22Rv1 (cell line): ENCODE measurements around the gene CIROP.

Experiments used
- ZFX ChIP-seq: fragments of 450-650 bp; IDR thresholded peaks from 2 replicates; pipeline ENCODE4 v1.6.1; 2017; ENCODE audit warnings: antibody characterized with exemption, borderline replicate concordance
- TF ChIP-seq, protein P1 (sequence below): fragments of 450-650 bp; IDR thresholded peaks from 2 replicates; pipeline ENCODE4 v1.5.1; 2017; ENCODE audit warnings: mild to moderate bottlenecking

DNA sequence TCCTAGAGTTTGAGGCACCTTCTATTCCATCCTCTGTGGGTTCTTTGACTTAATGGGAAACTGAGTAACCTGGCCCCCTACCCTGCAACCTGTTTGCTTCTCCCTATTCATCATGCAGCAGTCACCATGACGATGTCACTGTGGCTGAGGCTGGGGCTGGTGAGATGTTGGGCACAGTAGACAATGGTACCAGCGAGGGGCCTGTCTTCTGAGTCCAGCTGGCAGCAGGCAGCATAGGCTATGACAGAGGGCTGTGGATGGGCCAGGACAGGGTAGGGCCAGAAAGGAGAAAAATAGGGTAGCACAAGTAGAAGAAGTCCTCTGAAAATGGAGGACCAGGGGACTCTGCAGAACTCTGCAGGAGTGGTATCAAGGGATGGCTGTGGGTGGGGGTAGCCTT is 2.0 kb downstream of the CIROP start:
- TF ChIP-seq, protein P1, sequence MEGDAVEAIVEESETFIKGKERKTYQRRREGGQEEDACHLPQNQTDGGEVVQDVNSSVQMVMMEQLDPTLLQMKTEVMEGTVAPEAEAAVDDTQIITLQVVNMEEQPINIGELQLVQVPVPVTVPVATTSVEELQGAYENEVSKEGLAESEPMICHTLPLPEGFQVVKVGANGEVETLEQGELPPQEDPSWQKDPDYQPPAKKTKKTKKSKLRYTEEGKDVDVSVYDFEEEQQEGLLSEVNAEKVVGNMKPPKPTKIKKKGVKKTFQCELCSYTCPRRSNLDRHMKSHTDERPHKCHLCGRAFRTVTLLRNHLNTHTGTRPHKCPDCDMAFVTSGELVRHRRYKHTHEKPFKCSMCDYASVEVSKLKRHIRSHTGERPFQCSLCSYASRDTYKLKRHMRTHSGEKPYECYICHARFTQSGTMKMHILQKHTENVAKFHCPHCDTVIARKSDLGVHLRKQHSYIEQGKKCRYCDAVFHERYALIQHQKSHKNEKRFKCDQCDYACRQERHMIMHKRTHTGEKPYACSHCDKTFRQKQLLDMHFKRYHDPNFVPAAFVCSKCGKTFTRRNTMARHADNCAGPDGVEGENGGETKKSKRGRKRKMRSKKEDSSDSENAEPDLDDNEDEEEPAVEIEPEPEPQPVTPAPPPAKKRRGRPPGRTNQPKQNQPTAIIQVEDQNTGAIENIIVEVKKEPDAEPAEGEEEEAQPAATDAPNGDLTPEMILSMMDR, result no peak
- TF ChIP-seq ZFX, result no peak
